Raji (cell line): Measurements from ENCODE around the gene PLEKHJ1.

Experiments used
- POLR2A ChIP-seq: IDR thresholded peaks from 2 replicates; pipeline ENCODE4 v1.6.1; 2011; ENCODE audit warnings: low read depth, low read length, control low read depth; ENCODE audit not compliant: insufficient read depth

PLEKHJ1 gene

DNA sequence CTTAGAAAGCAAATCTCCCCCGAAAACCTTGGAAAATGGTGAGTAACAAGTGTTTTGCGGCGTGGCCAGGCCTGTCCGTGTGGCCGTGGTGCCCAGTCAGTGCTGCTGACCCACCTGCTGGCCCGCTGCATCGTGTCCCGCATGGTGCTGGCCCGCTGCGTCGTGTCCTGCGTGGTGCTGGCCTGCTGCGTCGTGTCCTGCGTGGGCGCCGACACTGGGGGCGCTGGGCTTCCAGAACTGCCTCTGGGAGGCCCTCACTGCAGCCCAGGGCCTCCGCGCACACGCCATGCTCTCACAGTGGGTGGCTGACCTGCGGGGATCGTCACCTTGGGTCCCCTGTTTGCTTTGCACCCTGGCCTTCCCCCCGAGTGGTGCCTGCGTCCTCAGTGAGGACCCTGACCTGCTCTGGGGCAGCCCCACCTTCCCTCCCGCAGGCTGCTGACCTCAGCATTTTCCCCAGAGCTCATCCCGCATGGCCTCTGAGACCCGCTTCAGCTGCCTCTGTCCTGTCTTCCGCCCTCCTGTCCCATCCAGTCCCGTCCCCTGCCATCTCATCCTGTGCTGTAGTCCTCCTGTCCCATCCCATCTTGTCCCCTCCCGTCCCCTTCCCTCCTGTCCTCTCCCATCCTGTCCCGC is 10.6 kb downstream of the PLEKHJ1 start:
- TF ChIP-seq POLR2A = no peak

DNA sequence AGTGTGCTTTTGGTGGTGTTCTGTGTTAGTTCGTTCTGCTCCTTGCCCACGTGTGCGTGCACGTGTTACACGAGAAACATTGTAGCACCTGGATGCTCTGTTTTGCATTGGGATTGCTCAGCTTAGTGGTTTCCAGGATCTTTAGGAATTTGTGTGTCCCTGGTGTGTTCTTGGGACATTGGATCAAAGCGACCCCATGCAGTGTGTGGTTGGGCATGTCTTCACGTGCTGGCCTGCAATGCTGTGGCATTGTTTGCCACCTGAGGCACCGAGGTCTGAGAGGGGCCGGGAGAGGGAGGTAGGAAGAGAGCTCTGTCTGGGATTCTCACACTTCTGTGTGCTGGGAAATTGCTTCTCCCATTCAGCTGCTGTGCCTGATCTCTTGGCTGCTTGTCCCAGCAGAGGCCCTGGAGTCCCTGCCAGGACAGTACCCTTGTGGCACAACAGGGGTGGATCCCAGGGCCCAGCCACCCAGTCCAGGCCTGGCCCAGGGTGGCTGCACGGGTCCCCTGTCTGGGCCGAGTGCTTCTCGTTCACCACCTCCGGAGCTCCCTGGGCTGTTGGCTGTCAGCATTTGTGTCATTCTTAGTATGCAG is 11.3 kb downstream of the PLEKHJ1 start:
- no peak for TF ChIP-seq POLR2A

DNA sequence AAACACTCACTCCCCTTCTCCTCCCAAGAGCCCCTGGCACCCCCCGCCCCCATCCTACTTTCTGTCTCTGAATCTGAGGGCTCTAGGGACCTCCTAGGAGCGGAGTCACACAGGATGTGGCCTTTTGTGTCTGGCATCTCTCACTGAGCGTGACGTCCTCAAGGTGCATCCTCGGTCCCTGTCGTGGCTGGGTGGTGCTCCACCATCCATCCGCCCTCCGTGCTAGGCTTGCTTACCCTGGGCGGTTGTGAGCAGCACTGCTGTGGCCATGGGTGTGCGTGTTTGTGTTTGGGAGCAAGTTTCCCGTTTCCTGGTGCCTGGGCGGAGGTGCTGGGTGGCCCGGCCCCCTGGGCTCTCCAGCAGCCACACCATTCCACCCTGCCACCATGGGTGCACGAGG is 12.2 kb downstream of the PLEKHJ1 start:
- TF ChIP-seq POLR2A = no peak

DNA sequence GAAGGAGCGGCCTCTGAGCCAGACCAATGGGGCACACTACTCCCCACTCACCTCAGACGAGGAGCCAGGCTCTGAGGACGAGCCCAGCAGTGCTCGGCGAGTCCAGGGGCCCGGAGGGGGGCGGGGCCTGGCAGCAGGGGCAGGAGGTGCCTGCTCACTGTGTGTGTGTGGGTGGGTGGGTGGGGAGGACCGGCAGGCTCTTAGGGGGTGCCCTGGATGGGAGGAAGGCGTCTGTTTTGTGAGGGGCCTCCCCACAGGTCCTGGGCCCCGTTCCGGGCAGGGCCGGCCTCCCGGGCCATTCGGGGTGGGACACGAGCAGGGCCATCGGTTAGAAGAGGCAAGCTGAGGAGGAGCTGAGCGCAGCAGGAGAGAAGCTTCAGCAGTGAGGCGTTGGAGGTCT is 12.7 kb downstream of the PLEKHJ1 start:
- TF ChIP-seq POLR2A = no peak

DNA sequence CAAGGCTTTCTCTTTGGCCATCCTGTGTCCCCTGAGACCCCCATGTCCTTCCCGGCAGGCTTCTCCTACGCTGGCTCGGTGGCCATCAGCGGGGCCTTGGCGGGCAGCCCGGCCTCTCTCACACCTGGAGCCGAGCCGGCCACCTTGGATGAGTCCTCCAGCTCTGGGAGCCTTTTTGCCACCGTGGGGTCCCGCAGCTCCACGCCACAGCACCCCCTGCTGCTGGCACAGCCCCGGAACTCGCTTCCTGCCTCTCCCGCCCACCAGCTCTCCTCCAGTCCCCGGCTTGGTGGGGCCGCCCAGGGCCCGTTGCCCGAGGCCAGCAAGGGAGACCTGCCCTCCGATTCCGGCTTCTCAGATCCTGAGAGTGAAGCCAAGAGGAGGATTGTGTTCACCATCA is 14.2 kb downstream of the PLEKHJ1 start:
- TF ChIP-seq POLR2A = no peak

DNA sequence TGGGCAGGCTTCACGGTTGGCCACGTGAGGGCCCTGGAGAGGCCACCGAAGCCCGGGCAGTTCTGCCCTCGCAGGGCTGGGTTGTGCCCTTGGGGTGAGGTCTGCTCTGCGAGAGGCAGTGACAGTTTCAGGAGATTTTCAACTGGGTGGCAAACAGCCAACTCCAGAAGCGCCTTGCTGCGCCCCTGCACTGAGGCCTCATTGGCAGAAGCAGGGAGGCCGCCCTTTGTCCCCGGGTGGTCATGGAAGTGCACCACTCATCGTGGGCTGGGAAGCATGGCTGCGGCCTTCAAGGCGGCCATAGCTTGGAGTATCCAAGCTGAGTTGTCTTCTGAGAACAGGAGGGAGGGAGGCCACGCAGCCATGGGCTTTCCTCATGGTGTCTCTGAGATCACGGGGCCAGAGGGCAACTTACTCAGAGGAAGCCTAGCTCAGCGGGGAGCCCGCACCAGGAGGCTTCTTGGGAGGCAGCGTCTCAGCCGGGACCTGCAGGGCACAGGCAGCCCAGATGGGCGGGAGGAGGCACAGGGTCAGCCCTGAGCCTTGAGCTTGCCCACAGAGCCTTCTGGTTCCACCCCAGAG is 14.8 kb downstream of the PLEKHJ1 start:
- TF ChIP-seq POLR2A = no peak

DNA sequence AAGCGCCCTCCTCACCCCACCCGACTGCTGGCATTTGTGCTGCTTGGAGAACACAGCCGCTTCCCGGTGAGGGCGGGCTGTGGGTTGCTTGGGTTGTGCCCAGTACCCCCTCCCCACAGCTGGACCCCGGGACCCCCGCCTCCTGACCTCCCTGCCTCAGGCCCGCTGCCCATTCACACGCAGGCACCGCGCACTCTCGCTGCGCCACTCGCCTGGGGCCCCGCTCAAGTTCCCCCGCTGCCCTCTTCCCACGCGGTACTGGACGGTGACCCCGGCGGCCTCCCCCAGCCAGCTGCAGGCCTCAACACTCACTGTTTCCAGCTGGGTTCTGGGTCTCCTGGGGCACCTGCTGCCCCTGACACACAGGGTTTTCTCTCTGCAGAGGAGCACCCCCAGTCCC is 16.4 kb downstream of the PLEKHJ1 start:
- TF ChIP-seq POLR2A = no peak

DNA sequence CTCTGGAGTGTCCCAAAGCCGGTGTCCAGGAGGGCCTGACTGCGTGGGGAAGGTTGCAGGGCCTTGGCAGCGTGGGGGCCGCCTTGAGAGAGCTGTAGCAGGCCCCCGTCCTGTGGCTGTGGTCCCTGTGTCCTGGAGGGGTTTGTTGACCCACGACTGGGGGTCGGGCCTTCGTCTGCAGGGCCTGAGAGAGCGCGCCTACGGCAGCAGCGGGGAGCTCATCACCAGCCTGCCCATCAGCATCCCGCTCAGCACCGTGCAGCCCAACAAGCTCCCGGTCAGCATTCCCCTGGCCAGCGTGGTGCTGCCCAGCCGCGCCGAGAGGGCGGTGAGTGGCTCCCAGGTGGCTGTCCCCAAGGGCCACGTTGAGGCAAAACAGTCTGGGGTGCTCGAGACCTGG is 18.5 kb downstream of the PLEKHJ1 start:
- TF ChIP-seq POLR2A = no peak

DNA sequence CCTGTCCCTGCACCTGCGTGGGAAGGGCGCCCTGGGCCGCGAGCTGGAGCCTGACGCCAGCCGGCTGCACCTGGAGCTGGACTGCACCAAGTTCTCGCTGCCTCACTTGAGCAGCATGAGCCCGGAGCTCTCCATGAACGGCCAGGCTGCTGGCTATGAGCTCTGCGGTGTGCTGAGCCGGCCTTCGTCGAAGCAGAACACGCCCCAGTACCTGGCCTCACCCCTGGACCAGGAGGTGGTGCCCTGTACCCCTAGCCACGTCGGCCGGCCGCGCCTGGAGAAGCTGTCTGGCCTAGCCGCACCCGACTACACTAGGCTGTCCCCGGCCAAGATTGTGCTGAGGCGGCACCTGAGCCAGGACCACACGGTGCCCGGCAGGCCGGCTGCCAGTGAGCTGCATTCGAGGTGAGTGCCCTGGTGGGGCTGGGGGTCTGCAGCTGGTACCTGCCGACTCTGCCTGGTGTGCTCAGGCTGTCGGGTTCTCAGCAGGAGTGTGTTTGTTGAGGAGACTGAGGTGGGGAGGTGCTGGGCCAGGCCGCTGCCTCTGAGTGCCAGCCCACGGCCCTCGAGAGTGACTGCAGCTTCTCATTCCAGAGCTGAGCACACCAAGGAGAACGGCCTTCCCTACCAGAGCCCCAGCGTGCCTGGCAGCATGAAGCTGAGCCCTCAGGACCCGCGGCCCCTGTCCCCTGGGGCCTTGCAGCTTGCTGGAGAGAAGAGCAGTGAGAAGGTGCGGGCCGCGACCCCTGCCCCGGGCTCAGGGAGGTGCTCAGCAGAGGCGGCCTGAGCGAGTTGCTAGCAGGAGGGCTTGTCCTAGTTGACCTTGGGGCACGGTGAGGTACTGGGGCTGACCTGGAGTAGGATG is 19.5 kb downstream of the PLEKHJ1 start:
- no peak for TF ChIP-seq POLR2A

DNA sequence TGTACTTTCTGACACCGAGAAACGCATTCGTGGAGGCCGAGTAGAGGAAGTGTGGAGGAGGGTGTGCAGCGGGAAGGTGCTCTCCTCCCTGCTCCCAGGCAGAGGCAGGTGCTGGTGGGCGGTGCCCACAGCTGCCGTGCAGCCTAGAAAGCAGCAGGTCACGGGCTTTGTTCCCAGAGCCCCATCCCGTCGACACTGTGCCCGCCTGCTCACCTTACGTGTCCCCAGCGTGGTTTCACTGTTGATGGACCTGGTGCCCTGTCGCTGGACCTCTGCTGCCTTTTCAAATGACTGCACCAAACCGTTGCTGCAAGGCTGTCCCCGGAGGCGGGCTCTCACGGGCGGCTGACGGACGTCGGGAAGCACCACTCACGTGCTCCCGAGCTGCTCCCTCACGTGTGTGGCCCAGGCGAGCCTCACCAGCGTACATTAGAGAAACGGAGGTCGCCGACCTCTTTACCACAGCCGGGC is 20.8 kb downstream of the PLEKHJ1 start:
- TF ChIP-seq POLR2A = no peak

DNA sequence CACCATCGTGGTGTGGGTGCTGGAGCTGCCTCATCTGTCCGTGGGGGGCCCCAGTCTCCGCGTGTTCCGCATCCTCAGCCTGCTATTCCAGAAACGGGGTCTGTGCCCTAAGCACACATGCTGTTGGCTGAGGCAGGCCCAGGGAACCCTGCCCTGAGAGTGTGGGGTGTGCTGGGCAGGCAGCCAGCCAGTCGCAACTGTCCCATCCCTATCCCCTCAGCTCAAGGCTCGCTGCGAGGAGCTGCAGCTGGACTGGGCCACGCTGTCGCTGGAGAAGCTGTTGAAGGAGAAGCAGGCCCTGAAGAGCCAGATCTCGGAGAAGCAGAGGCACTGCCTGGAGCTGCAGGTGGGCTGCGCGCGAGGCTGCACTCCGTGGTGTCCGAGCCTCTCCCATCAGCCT is 21.9 kb downstream of the PLEKHJ1 start:
- TF ChIP-seq POLR2A = no peak

DNA sequence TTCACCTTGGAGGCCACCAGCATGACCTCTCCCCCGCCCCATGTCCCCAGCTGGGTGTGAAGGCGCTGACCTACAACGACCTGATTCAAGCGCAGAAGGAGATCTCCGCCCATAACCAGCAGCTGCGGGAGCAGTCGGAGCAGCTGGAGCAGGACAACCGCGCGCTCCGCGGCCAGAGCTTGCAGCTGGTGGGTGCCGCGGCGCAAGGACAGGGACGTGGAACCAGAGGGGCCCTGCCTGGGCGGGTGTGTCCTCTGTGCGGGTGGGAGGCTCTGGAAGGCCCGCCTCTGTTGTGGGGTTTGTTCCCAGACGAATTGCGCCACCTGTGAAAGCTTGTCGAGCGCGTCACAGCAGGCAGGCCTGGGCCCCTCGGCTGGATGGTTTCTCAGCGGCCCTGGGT is 22.3 kb downstream of the PLEKHJ1 start:
- no peak for TF ChIP-seq POLR2A

DNA sequence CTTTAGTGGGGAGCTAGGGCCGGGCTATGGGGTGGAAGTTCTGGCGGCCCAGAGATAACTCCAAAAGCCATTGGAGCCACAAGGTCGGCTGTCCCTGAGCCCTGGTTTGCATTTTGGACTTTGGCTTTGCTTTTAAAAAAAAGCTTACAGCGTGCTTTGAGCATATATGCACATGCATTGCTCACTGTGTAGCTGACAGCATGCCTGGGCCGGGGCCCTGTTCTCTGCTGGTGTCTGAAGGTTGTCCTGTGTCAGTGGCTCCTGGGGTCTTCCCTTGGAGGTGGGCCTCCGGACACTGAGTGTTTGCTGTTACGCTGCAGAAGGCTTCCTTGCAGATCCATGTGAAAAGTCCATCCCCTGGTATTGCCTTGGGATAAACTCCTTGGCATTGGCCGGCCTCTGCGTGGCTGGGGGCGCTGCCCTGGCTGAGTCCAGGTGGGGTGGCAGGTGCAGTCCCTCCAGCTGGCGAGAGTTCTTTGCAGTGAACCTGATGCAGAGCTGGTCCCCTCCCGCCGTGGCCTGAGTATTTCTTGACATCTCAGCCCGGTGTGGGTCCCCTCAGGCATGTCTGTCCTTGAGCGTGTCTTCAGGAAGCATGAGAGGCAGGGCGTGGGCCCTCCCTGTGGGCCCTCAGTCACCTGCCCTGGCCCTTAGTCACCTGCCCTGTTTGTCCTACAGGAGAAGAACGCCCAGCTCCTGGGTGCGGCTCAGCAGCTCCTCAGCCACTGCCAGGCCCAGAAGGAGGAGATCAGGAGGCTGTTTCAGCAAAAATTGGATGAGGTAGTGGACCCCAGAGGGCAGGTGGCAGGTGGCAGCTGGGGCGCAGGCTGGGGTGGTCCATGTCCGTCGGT is 23.0 kb downstream of the PLEKHJ1 start:
- no peak for TF ChIP-seq POLR2A

DNA sequence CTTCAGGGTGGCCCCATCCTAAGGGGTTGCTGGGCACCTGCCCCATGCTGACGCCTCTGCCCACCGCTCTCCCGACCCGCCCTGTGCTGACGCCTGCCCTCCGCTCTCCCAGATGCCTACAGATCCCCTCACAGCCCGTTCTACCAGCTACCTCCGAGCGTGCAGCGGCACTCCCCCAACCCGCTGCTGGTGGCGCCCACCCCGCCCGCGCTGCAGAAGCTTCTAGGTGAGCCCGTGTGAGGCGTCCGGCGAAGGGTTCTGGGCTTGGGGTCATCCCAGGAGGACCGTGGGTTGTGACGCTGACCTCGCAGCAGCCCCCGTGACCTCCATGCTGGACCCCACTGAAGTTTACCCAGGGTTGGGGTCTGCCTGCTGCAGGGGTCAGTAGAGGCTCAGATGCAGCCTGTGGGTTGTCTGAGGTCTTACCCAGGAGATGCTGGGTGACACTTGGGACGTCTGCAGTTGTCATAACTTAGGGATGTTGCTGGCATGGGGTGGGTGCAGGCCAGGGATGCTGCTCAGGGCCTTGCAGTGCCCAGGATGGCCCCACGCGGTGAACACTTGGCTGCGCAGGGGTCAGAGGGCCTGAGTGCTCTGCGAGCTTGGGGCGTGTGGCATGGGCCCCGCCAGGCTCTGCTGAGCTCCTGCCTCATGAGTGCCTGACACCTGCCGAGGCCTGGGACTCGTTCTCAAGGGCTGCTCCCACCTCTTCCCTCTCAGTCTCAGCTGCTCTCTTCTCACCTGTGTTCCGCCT is 25.0 kb downstream of the PLEKHJ1 start:
- no peak for TF ChIP-seq POLR2A
